Non-pigmented ciliary epithelial cell (primary cell): ENCODE measurements around the gene CRB1.

Experiments
- DNase-seq: peaks from one replicate; pipeline ENCODE4 v3.0.0-alpha.2; 2010; ENCODE audit warnings: low read depth

CRB1 gene

DNA sequence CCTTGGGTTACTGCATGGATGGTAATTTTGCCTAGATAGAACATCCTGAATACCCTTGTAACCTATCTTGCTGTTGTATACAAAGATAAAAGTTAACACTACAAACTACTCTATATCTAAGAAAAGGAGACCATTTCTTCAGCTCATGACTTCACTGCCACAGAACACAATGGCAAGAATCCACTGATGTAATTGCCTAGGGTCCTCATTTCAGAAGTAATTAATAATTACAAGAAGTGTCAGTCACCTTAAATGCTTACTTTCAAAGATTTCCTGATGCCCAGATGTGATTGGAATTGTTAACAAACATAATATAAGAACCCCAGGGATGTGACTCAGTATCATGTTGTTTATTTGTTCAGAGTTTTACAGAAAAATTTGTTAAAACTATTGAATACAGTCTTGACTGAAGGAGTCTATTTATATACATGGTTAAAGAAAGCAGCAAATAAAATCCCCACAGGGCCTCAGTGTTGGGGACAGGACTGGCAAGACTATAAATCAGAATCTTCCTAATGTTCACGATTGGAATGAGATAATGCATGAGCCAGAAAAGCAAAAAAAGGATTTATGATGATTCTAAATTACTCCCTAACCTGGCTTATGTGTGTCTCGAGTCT lies 83.9 kb downstream of the CRB1 start:
- DNase-seq: no peak

DNA sequence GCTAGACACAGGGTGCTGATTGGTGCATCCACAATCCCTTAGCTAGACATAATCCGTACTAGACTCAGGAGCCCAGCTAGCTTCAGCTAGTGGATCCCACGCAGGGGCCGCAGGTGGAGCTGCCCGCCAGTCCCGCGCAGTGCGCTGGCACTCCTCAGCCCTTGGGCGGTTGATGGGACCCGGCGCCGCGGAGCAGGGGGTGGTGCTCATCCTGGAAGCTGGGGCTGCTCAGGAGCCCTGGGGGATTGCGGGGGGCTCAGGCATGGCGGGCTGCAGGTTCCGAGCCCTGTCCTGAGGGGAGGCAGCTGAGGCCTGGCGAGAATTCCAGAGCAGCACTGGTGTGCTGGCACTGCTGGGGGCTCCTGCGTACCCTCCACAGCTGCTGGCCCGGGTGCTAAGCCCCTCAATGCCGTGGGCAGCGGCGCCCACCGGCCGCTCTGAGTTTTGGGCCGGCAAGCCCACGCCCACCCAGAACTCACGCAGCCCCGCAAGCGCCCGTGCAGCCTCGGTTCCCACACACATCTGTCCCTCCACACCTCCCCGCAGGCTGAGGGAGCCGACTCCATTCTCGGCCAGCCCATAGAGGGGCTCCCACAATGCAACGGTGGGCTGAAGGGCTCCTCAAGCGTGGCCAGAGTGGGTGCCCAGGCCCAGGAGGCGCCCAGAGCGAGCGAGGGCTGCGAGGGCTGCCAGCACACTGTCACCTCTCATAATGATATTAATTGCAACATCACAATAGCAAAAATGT lies 87.4 kb downstream of the CRB1 start:
- no peak for DNase-seq

DNA sequence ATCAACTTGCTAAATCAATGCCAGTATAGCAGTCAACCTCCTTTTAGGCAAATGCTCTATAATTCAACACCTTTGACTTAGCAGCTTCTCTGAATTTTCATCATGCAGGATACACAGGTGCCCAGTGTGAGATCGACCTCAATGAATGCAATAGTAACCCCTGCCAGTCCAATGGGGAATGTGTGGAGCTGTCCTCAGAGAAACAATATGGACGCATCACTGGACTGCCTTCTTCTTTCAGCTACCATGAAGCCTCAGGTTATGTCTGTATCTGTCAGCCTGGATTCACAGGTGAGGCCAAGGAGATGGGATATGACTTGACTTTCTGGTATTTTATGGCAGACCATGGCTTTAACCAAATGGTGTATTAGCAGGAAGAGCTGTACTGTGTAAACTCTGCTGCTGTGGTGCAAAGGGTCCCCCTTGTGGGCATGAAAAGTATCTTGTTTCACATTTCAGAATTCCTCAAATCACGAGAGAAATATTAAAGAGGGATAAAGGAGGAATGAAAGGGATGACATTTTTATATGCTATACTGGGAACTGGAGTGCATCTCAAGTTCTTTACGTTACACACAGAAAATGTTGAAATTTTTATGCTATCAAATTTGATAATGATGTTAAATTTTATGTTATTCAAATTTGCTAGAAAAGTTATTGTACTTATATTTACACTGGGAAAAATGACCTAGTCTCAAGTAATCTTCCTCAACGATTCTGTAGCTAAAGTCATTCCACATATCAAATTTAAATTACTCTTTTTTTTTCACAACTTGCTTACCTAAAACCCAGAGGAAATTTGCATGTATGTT lies 88.9 kb downstream of the CRB1 start:
- DNase-seq: peak; percentile 15

DNA sequence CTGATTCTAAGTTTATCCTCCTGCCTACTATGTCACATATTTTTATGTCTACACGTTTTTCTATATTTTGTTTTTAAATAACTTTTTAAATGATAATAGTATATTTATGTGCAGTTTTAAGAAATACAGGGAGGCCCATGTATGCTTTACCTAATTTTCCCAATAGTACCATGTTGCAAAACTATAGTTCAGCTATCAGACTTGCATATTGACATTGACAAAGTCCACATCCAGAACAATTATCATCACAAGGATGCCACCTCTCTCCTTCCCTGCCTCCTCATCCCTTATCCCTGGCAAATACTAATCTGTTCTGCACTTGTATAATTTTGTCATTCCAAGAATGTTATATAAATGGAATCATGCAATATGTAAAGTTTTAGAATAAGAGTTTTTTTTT lies 90.9 kb downstream of the CRB1 start:
- DNase-seq: no peak

DNA sequence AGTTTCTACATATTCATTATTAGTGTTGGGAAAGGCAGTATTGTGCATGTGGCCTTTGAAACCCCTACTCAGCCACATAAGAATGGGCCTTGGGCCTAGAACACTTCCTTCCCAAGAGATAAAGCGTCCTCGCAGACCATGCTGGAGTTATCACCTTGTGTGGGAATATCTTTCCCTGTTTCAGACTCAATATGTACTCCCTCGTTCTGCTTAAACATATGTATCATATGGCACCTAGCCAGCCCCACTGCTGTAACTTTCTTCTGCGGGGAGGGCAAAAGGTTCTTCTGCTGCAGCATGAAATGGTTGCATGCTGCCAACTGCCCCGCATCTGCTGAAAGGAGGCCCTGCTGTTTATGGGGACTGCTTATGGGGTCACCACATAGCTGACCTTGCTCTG lies 92.0 kb downstream of the CRB1 start:
- no peak for DNase-seq

DNA sequence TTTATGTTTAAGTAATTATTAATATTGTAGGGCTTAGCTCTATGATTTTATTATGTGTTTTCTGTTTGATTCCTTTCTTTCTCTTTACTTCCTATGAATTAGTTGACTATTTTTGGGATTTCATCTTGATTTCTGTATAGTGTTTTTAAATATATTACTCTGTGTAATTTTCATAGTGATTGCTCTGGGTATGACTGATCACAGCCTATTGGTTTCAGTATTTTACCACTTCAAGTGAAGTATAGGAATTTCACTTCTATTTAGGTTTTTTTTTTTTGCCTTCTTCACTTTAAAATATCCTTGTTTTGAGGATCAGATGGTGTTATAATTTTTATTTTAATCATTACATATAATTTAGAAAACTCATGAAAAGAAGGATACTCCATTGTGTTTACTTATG lies 94.8 kb downstream of the CRB1 start:
- no peak for DNase-seq

DNA sequence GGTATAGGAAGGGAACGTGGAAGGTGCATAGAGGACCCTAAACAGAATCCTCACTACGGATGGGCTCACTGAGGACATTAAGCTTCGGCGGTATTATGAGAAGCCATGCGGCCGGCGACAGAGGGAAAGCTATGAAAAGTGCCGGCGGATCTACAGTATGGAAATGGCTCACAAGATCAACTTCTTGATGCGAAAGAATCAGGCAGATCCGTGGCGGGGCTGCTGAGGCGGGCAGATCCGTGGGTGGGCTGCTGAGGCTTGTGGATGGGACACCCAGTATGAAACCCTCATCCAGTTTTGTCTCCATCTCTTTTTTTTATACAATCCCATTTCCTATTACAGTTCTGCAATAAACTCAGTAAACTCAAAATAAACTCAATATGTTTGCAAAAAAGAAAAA lies 95.8 kb downstream of the CRB1 start:
- DNase-seq: no peak

DNA sequence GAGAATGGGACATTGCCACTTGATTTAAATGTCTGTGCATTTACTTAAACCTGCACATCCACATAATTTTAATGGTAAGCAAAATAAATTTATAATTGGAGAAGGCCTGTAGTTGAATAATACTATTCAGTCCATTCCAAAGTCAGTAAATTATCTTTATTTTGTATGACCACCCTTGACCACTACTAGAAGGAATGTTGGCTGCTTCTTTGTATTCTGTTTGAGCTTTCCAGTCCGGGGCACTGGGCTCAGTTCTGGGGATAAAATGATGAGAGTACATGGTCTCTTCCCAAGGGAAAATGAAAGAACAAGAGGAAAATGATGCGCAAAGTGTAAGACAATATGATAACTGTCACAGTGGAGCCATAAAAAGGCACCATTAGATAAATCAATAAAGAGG lies 98.9 kb downstream of the CRB1 start:
- no peak for DNase-seq

DNA sequence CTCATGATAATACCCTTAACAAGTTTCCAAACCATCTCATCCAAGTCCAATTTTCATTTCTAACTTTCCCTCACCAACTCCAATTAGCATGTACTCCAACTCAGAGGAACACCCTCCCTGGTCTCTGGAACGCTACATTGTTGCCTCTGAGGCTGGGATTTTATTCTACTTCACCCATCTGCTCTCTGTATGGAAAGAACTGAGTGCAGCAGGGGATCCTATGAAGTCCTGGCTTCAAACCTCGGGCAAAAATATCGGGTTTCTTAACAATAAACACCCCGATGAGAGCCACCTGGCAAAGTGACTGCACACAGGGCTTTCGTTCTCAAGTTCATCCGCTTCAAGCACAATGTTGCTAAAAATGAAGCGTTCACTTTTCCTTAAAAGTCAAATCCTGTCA lies 99.6 kb downstream of the CRB1 start:
- DNase-seq: no peak

DNA sequence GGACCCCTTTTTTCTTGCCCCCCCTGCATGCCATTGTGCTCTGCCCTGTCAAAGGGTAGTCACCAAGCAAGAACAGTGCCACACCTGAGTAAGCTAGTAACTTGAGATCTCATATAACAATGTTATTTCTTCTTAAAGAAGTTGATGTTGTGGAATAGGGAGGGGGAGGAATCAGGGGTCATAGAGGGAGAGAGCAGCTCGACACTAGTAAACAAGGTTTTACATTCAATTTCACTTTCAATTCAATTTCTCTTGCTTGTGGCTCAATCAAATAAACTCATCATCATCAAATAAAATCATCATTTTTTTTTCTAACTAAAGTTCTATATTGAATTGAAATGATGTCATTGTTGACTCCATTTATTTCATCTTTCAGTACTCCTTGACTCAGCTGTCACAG lies 106.4 kb downstream of the CRB1 start:
- no peak for DNase-seq

DNA sequence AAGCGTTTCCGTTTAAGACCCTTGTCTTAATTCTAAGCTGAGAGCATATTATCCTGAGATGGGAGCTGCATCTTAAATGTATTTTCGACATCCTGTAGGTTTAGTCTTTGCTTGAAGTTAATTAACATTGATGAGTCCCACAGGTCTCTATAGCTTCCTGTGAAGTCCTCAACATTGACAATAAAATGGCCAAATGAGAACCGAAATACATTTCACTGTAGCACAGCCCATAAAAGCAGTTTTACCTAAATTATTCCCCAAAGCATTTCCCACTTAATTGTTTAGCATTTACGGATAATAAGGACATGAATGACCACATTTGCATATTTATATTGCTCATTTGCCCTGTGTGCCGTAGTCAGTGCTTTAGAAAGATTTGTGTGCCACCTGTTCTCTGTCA lies 116.4 kb downstream of the CRB1 start:
- no peak for DNase-seq

DNA sequence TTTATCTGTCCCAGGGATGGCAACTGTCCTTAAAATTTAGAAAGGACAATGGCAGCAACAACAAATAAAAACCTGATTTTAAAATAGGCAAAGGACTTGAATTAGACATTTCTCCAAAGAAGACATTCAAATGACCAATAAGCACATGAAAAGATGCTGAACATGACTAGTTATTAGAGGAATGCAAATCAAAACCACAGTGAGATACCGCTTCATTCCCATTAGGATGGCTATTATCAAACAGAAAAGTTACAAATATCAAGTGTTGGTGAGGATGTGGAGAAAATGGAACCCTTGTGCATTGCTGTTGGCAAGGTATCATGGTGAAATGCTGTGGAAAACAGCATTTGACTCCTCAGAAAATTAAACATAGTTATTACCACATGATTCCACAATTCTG lies 120.7 kb downstream of the CRB1 start:
- peak; percentile 18 for DNase-seq

DNA sequence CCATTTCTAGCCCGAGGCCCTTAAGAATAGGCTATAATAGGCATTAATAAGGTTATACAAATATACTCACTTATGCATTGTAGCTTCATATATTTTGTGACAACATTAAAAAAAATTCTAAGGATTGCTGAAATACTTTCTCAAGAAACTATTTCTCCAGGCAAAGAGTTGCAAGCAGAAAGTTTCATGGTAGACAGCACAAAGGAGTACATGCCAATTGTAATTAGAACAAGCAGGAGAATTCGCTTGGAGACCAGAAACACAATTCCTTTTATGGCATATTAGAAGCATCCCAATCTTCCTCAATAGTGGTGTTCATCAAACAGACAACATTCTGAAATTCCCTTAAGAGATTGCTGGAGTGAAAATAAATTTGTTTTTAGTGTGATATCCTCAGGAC lies 122.8 kb downstream of the CRB1 start:
- no peak for DNase-seq

DNA sequence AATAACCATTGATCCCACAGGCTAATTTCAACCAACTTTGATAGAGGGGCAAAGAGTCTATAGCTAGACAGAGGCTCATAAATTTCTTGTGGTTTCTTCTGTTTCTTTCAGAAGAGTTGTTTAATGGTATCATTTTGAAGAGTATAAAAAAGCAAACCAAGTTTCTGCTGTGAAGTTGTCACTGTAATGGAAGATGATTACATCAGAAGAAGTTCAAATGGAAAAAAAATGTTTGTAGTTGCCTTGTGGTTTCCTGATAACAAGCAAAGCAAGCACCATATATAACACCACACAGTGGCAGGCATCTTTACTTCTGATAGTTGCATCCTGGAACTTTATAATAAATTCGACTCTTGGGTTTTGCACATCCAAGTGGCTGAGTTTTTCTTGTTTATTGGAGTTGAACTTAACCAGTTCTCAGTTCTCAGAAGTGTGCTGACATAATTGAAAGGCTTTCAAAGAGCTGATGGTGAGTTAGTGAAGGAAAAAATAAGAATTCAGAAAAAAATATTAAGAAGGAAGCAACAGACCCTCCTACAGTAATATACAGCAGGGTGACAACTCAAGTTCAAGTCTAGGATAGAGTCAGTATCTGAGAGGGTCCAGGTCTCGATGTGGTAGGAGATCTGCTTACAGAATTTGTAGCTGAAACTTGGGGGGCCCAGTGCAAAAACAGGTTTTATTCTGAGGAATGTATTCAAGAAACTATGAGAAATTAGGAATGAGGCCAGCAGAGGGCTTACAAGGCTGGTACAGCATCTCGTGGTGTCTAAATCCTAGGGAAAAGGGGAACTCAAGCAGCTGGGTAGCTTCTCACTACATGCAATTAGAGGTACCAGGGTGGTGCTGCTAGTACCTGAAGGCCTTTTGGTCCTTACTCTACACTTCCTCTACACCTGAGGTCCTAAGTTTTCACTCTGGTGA lies 123.5 kb downstream of the CRB1 start:
- DNase-seq: no peak

DNA sequence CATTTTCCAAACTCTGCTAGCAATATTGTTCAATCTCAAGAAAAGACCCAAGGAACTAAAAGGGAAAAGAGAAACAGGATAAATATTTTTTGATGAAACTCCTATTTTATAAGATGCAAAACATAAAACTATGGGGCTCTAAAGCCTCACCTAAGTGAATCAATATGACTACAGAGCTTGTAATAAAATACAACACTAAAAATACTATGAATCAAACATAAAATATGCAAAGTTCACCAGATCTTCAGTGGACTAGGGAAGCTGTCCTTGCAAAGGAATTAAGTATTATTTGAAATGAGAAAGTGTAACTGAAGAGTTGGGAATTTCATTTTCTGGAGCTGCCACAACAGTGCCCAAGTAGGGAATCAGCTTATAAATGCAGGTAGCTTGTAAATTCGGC lies 124.5 kb downstream of the CRB1 start:
- no peak for DNase-seq

DNA sequence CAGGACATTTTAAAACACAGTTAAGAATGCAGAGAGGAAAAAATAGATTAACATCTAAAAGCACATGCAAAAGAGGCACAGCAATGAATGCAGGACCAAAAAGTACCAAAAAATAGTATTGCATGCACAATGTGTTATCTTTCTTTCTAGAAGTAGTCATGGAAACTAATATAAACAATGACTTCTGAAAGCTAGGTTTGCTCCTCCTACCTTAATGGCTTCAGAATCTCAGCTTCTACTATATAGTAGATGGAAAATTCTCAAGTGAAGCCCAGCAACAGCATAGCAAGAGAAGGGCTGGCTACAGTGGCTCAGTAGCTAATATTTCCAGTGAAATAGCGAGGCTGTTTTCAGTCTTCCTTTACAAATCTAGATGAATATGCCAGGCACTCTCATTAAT lies 125.1 kb downstream of the CRB1 start:
- no peak for DNase-seq

DNA sequence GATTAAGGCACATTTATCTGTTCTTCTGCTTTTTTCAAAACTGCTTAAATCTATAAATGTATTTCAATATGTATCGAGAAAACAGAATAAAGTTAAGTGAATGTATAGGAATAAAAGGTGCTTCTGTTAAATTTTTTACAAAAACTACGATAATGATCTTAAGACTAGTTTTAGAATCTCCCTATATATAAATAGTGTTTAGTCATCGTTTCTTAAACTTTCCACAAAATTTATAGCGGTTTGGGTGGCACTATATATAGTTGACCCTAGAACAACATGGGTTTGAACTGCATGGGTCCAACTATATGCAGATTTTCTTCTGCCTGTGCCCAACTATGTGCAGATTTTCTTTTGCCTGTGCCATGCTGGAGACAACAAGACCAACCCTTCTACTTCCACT lies 125.7 kb downstream of the CRB1 start:
- no peak for DNase-seq

DNA sequence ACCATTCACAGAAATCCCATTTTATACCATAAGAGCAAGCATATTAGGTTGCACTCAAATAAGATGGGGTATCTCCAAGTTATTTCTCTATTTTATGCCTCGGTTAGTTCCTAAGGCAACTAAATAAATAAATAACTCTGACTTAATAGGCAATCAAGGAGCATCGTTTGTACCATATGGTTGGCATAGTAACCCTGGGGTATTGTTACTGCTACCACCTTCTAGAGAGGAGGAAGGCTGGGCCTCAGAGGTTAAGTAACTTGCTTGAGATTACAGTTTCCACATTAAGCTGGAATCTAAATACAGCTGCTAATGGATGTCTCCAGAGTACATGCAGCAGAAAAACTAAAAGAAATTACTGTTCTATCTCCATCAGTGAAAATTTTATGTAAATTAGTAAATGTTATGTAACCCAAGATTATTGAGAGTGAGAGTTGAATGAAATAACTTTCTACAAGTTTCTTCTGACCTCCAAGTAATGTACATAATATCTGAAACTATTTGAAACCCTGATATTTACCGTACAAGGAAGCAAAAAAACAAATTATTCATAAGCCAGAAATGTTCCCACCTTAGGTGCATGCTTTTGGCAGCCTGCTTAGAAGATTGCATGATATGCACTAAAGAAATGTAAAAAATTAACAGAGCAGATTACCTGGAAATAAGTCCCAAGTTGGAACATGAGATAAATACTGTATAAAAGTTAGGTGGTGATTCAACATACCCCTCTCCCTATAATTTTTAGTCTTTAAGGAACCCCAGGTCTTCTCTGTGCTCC lies 127.0 kb downstream of the CRB1 start:
- DNase-seq: no peak

DNA sequence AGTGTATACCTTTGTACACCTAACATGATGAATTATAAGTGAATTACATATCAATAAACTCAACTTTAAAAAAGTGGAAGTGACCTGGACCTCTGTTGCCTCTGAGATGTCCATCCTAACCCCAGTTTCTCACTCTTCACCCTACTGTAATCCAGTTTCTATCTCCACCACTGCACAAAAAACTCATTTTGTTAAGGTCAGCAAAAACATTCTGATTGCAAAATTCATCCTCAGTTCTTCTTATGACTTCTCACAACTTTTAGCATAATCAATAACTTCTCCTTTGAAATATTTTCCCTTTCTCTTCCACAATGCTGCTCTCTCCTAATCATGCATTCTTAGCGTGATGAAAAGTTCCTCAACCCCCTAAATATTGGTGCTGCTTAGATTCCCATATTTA lies 129.8 kb downstream of the CRB1 start:
- DNase-seq: no peak

DNA sequence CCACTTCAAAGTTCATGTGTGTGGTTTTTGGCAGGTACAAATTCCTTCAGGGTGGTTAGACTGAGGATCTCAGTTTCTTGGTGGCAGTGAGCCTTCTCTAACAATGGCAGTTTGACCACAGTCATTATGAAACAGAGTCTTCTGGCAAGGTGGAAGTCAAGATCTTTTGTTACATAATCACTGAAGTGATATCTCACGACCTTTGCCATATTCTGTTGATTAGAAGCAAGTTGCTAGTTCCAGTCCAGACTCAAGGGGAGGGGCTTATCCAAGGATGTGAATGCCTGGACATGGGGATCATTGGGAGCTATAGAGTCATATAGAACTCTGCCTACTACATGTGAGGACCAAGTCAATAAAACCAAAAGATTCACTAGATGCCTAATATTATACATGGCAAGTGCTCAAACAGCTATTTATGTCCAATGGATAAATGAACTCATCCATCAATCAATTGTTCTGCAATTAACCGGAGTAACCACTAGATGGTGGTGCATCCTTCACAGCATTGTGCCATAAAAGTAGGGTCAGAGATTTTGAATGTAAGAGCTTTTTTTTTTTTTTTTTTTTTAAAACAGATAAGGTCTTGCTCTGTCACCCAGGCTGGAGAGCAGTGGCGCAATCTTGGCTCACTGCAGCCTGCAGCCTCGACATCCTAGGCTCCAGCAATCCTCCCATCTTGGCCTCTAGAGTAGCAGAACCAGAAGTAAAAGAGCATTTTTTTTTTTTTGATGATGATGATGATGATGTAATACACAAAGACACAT lies 131.9 kb downstream of the CRB1 start:
- DNase-seq: no peak

DNA sequence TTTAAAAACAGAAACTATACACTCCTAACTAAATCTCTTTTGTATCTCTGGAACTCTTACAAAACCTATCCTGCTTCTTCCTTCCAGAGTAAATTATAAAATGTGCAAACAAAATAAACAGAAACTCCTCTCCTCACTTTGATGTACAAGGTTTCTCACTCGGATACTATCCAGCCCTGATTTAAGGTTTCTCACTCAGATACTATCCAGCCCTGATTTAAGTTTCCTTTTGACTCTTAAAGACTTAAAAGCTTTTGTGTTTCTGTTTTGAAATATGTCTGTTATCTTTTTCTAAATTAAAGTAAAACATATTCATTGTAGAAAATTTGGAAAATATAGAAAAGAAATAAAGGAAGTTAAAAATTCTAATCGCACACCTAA lies 132.5 kb downstream of the CRB1 start:
- no peak for DNase-seq
